Dermis microvascular lymphatic vessel endothelial cell (primary cell): ENCODE results near the gene KIAA0586. TPM values are rescaled to one million over a fixed set of nuclear protein-coding genes. Genes with fewer than 3 reads are reported as not detected.
"Not testable (repeated sequence)": the region's sequence is repeated elsewhere in the genome, so short reads cannot be mapped to it uniquely, and the experiment has no call there.

Source experiments
- DNase-seq, 2 donors: peaks; one replicate each; pipeline versions ENCODE4 v3.0.0 to v3.0.0-alpha.2; 2010; ENCODE audit warnings: low read depth in 2 of 2
- total RNA-seq: library from RNA; depleted of rRNA; stranded (reverse); fragments of >200 nt; gene quantifications from 2 replicates; pipeline ENCODE4 v1.2.1, GENCODE V29; 2014

KIAA0586 gene
- total RNA-seq, 1 donor from 2014 or later = 17.1 TPM

DNA sequence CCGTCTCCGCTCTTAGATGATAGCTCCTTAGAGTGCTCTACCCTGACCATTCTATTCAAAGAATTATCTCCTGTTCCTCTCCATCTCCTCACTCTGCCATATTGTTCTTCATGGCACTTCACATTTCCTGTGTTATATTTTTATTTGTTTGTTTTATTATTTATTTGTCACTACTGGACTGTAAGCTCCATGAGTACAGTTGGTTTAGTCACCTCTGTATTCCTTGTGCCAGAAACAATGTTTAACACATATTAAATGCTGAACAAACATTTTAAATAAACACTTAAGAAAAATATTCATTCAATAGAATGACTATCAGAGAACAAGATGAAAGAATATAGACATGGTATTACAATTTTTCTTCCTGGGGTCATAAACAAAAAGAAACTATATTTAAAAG lies 35.6 kb downstream of the KIAA0586 start:
- no peak for DNase-seq

DNA sequence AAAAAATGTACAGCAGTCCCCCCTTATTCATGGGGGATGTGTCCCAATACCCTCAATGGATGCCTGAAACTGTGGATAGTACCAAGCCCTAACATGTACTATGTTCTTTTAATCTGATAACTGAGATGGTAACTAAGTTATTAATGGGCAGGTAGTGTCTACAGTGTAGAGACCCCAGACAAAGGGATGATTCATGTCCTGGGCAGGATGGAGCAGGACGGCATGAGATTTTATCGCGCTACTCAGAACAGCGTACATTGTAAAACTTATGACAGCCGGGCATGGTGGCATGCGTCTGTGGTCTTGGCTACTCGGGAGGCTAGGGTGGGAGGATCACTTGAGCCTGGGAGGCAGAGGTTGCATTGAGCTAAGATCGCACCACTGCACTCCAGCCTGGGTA lies 37.1 kb downstream of the KIAA0586 start:
- no peak for DNase-seq

DNA sequence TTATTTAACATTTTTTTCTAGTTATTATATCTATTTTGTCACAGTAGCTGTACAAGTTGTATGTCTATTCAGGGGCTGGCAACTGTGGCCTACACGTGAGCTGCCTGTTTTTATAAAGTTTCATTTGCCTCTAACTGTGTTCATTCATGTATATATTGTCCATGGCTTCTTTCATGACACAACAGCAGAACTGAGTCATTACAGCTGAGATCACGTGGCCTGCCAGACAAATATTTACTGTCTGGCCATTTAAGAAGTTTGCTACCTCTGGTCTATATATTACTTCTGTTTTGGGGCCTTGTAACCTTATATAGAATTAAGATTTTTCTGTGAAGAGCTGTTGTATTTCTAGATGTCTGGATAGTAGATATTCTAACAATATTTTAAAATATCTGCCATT lies 37.9 kb downstream of the KIAA0586 start:
- peak in 1 of 2 donors; percentile 47 for DNase-seq

- DNase-seq = no peak
Observed at GRCh38 chr14:58466459-58466858, 38.9 kb downstream of the KIAA0586 start.

DNA sequence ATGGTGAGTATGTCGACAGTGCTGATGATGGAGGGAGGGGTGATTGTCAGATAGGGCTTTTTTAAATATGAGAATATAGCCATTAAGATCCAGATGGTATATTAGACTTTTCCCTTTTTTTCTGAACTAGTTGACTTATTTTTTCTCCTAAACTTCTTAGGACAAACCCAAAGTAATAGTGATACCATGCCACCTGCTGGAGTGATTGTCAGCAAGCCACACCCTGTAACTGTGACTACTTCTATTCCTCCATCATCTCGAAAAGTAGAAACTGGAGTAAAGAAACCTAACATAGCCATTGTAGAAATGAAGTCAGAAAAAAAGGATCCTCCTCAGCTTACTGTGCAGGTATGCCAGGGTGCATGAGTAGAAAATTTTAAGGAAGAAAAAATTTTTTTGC lies 40.1 kb downstream of the KIAA0586 start:
- no peak for DNase-seq

DNA sequence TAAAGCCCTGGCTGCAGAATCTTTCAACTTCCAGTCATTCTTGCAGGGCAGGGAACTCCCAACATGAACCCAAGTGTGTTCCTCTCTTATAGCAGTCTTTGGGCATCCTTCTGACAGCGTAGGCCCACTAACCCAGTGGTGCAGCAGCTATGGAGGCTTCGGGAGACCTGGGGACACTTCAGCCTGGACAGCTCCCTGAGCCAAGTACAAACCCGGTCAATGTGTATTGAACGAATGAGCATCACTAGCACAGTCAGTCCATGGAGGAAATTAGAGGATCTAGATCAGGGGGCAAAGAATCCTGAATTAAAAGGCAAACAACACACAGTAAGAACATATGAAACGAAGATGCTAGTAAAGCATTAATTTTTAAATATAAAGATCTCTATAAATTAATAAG lies 41.8 kb downstream of the KIAA0586 start:
- DNase-seq = no peak

DNA sequence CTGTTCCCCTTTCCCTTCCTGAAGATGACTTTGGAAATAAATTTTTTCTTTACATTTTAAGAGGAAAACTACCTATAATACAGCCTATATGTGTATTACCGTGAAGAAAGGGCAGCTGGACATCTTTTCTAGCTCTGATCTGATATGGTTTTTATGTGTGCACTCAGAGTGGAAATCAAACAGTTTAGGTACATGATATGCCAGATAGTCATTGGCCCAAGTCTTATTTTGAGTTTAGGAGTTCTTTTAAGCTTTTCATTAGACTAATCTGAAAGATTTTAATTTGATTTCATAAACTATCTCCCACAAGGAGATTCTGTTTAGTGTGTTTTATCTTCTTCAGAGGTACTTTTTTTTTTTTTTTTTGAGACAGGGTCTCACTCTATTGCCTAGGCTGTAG lies 48.8 kb downstream of the KIAA0586 start:
- DNase-seq = no peak

DNA sequence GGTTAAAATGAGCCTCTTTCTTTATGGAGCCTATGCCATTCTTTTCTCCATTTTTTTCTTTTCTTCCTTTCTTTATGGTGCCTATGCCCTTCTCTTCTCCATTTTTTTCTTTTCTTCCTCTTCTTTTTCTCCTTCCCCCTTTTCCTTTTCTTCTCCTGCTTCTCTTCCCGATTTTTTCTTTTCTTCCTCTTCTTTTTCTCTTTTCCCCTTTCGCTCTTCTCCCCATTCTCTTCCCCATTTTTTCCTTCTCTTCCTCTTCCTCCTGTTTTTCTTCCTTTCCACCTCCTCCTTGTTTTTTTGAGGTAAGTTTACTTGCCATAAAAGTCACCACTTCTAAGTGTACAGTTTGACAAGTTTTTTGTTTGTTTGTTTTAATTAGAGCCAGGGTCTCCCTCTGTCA lies 50.1 kb downstream of the KIAA0586 start:
- no peak for DNase-seq

DNA sequence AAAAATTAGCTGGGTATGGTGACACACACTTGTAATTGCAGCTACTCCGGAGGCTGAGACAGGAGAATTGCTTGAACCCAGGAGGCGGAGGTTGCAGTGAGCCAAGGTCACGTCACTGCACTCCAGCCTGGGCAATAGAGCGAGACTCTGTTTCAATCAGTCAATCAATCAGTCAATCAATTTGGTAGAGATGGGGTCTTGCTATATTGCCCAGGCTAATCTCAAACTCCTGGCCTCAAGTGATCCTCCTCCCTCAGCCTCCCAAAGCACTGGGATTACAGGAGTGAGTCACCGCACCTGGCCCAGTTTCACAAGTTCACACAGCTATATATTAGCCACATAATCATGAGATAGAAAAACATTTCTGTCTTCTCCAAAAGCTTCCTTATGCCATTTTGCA lies 50.8 kb downstream of the KIAA0586 start:
- DNase-seq = not testable (repeated sequence)

- no peak for DNase-seq
Observed at GRCh38 chr14:58479975-58480374, 52.5 kb downstream of the KIAA0586 start.

DNA sequence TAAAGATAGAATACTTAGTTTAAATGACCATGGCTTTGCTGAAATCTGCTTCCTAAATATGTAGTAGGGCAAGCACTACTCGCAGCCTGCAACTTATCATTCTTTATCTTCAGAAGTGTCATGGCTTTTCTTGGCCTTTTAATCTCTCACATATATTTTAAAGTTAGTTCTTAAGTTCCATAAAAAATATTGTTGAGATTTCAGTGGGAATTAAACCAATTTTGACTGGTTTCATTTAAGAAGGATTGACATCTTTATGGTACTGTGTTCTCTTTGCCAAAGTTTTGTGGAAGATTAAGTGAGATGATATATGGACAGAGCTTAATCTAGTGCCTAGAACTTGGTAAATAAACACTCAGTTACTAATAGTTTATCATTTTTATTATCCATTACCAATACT lies 56.7 kb downstream of the KIAA0586 start:
- no peak for DNase-seq

GRCh38 chr14:58488550-58488949 lies 61.0 kb downstream of the KIAA0586 start:
- DNase-seq = peak in 1 of 2 donors; percentile 52

DNA sequence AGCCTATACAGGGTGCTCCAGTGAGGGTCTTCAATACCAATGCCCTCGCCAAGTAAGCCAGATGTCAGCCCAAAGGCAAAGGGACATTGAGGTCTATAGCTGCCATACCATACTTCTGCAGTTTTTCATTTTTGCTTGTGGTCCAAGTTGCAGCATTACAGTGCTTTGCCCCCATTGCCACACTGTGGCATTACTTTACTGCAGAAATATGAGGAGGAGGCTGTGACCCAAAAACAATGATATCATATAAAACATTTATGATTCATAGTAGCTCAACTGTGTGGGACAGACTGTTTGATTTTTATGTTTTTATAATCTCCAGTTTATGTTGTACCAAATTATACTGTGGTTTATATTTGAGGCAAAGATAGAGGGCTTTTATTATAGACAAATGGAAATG lies 64.1 kb downstream of the KIAA0586 start:
- DNase-seq = no peak

DNA sequence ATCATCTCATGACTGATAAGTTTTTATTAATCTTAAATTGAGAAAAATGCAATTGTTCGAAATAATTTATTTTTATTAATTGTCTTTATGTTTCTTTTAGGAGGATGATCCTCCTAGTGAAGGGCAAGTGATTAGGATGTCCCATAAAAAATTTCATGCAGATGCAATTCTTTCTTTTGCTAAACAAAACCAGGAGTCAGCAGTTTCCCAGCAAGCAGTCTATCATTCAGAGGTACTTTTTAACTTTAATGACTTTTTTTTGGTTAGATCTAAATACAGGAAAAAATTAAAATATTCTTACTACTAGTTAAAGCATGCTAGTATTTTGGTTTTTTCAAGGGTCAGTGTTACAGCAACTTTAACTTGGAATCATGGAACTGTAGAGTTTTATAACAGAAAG lies 64.5 kb downstream of the KIAA0586 start:
- DNase-seq = no peak

- peak; percentile 70 to 82 for DNase-seq
Observed at GRCh38 chr14:58501214-58501816, 73.8 kb downstream of the KIAA0586 start.

DNA sequence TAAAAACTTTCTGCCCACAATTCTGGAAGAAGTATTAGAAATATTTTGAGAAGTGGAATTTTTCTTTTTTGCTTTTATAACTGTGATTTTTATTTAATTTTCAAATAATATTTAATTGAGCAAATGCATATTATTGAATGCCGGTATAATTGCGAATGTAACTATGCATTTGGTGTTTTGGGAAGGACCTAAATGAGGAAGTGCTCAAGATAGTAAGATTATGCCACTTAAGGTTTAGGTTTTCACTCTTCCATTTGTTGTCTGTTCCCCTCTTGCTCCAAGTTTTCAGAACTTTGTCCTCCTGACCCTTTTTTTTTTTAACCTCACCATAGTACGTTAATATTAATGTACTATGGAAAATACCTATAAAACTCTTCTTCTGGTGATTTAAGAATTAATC lies 85.8 kb downstream of the KIAA0586 start:
- DNase-seq = no peak

DNA sequence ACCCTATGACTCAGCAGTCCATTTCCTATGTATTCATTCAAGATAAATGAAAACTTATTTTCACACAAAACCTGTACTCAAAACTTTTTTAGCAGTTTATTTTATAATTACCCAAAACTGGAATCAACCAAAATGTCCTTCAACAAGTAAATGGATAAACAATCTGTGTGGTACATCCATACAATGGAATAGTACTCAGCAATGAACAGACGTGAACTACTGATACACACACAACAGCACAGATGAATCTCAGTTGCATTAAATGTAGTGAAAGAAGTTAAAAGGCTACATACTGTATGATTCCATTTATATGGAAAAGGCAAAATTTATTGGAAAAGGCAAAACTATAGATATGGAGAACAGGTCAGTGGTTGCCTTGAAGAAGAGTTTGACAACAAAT lies 90.1 kb downstream of the KIAA0586 start:
- no peak for DNase-seq

GRCh38 chr14:58525691-58526090 lies 98.2 kb downstream of the KIAA0586 start:
- not testable (repeated sequence) for DNase-seq

- DNase-seq = peak in 1 of 2 donors; percentile 74
Observed at GRCh38 chr14:58533446-58533845, 105.9 kb downstream of the KIAA0586 start.

- DNase-seq = peak in 1 of 2 donors; percentile 11
Observed at GRCh38 chr14:58535044-58535443, 107.5 kb downstream of the KIAA0586 start.

- DNase-seq = no peak
Observed at GRCh38 chr14:58537004-58537403, 109.5 kb downstream of the KIAA0586 start.

- no peak for DNase-seq
Observed at GRCh38 chr14:58540749-58541632, 113.5 kb downstream of the KIAA0586 start.

DNA sequence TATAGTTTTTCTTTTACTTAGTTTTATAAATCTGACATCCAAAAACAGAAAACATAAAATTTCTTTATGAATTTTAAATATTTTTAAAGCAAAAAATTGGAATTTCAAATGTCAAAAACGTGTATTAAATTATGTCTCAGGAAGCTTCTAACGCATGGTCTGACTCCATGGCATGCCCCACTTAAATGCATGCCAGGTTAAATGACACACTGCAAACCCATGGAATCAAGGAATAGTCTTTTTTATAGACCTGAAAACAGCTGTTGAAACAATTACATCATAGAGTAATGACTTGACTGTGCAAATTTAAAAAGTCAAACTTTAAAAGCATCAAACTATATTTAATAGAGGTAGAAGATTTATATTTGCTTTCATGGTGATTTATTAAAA lies 114.1 kb downstream of the KIAA0586 start:
- no peak for DNase-seq
